Stomach (tissue), 4 donors: ENCODE data around the gene FAR1.
"Not testable (repeated sequence)": the region's sequence is repeated elsewhere in the genome, so short reads cannot be mapped to it uniquely, and the experiment has no call there.

Experiments used
- EP300 ChIP-seq: sonication (generic); formaldehyde crosslinking; IDR thresholded peaks from one replicate; pipeline ENCODE4 v1.6.1; 2017; ENCODE audit warnings: antibody characterized with exemption
- TF ChIP-seq, protein P1 (sequence below), 7 experiments: fragments of 450-650 bp in 4 of 7; fragments of 200-600 bp in 3 of 7; sonication (generic) in 3 of 7; IDR thresholded peaks; one replicate each; pipeline ENCODE4 v1.5.1; 2016 to 2019; ENCODE audit warnings: antibody characterized with exemption in 7 of 7, control low read depth in 2 of 7, mild to moderate bottlenecking in 1 of 7

GRCh38 chr11:13651515-13651914 lies 17.0 kb upstream of the FAR1 start:
- TF ChIP-seq, protein P1, sequence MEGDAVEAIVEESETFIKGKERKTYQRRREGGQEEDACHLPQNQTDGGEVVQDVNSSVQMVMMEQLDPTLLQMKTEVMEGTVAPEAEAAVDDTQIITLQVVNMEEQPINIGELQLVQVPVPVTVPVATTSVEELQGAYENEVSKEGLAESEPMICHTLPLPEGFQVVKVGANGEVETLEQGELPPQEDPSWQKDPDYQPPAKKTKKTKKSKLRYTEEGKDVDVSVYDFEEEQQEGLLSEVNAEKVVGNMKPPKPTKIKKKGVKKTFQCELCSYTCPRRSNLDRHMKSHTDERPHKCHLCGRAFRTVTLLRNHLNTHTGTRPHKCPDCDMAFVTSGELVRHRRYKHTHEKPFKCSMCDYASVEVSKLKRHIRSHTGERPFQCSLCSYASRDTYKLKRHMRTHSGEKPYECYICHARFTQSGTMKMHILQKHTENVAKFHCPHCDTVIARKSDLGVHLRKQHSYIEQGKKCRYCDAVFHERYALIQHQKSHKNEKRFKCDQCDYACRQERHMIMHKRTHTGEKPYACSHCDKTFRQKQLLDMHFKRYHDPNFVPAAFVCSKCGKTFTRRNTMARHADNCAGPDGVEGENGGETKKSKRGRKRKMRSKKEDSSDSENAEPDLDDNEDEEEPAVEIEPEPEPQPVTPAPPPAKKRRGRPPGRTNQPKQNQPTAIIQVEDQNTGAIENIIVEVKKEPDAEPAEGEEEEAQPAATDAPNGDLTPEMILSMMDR (IDR thresholded peaks at IDR 0.05): not testable (repeated sequence)
- TF ChIP-seq EP300: not testable (repeated sequence)
